Fibroblast of skin of right biceps (primary cell): ENCODE measurements around the gene ACAP2.
"Not testable (repeated sequence)": the region's sequence is repeated elsewhere in the genome, so short reads cannot be mapped to it uniquely, and the experiment has no call there.

ENCODE experiments used
- DNase-seq: peaks from one replicate; pipeline ENCODE4 v3.0.0-alpha.2; 2013

The ACAP2 gene, protein sequence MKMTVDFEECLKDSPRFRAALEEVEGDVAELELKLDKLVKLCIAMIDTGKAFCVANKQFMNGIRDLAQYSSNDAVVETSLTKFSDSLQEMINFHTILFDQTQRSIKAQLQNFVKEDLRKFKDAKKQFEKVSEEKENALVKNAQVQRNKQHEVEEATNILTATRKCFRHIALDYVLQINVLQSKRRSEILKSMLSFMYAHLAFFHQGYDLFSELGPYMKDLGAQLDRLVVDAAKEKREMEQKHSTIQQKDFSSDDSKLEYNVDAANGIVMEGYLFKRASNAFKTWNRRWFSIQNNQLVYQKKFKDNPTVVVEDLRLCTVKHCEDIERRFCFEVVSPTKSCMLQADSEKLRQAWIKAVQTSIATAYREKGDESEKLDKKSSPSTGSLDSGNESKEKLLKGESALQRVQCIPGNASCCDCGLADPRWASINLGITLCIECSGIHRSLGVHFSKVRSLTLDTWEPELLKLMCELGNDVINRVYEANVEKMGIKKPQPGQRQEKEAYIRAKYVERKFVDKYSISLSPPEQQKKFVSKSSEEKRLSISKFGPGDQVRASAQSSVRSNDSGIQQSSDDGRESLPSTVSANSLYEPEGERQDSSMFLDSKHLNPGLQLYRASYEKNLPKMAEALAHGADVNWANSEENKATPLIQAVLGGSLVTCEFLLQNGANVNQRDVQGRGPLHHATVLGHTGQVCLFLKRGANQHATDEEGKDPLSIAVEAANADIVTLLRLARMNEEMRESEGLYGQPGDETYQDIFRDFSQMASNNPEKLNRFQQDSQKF

DNA sequence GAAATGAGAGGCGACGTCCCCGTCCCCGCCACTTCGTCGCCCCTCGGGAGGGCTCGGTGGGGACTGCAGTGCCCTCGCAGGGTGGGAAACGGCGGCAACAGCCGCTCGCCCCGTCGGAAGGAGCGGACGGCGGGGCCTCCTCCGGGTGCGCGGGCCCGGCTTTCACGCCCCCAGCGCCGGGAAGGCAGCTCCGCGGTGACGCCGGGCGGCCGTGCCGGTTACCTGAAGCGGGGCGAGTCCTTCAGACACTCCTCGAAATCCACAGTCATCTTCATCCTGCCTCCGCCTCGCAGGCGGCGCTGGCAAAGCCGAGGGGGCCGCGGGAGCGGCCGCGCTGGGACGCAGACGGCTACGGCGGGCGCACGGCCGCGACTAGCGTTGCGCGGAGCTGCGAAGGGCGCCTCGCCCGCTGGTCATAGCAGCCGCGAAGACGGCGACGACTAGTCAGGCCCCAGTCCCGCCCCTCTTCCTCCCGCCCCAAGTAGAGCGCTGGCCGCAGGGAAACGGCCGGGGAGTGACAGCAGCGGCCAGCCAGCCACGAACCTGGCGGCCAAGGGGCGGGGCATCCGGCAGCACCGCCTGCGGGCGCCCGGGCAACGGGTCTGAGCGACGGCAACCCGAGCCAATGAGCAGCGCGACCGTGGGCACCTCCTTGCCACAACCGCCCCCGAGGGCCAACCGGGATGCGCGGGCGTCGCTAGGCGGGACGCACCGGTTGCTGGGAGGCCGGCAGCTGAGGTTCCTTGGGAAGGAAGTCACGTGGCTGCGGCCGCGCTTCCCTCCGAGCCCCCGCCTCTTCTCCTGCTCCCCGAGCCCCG is at the start of gene ACAP2:
ACAP2 (minus strand) TSS at position 448 of the 818 bp plus-strand sequence; CDS start at position 275, 173 bp downstream.
- DNase-seq: peak; percentile 99

DNA sequence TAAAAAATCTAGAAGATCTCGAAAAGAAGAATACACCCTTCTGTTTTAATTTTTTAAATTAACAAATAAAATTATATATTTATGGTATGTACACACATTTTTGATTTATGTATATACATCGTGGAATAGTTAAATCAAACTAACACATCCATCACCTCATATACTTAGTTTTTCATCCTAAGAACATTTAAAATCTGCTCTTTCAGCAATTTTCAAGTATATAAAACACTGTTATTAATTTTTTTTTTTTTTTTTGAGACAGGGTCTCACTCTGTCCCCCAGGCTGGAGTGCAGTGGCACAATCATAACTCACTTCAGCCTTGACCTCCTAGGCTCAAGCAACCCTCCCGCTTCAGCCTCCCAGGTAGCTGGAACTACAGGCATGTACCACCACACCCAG is 32.8 kb upstream of the ACAP2 start:
- DNase-seq: no peak

DNA sequence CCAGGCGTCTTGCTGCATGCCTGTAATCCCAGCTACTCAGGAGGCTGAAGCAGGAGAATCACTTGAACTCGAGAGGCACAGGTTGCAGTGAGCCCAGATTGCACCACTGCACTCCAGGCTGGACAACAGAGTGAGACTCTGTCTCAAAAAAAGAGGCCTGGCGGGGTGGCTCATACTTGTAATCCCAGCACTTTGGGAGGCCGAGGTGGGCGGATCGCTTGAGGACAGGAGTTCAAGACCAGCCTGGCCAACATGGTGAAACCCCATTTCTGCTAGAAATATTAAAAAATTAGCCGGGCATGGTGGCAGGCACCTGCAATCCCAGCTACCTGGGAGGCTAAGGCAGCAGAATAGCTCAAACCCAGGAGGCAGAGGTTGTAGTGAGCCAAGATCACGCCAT is 32.3 kb upstream of the ACAP2 start:
- not testable (repeated sequence) for DNase-seq

DNA sequence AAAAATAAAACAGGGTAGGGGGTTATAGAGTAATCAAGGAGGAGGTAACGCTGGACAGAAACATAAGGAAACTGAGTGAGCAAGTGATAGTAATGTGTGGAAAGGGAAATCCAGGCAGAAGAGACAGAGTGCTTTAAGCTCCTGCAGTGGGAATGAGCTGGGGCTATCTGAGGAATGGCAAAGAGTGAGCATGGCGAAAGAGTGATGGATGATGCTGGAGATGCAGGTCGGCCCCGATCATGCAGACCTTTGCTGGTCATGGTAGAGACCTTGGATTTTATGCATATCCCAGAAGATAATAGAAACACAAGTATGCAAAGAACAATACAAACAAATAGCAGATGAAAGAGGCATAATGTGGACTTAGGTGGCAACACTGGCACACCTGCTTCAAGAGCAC is 26.0 kb upstream of the ACAP2 start:
- no peak for DNase-seq

DNA sequence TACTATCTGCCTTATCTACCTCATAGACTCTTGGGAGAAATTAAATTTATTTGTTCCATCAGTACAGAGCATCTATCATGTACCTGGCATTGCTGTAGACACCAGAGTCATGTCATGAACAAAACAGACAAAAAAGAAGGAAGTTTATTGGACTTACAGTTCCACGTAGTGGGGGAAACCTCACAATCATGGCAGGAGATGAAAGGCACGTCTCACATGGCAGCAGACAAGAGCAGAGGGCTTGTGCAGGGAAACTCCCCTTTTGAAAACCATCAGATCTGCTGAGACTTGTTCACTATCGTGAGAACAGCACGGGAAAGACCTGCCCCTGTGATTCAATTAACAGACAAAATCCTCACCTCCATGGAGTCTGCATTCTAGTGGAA is 25.6 kb upstream of the ACAP2 start:
- no peak for DNase-seq

DNA sequence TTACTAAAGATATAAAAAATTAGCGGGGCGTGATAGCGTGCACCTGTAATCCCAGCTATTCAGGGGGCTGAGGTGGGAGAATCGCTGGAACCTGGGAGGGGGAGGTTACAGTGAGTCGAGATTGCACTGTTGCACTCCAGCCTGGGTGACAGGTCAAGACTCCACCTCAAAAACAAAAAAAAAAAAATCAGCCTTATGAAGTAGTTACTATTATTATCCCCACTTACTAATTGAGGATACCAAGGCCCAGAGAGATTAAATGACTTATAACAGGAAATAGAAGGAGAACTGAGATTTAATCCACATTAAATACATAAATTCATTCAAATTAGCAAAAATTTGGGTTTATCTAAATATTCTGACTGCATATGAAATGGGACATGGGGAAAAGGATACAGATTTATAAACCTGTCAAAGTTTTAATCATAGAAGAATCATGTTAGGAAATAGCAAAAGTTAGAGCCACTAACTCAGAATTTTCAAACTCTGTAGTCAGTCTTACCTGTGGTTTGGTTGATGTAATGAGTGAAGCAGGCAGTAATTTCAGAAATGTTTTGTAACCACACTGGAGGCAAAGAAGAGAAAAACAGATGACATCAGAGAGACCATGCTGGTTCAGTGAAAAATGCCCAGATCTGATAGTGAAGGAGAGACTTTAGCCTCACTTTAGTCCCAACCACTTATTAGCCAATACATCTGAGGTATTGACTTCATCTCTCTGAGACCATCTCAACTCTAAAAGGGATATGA is 25.0 kb upstream of the ACAP2 start:
- peak; percentile 60 for DNase-seq

DNA sequence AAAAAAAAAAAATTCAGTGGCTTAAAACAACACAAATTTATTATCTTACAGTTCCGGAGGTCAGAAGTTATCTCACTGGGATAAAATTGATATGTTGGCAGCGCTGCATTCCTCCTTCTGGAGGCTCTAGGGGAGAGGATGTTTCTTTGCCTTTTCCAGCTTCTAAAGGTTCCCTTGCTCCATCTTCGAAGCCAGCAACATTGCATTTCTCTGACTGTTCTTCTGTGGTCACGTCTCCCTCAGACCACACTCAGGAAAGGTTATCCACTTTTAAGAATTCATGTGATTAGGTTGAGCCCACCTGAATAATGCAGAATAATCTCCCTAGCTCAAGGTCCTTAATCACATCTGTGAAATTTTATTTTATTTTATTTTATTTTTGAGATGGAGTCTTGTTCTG is 23.4 kb upstream of the ACAP2 start:
- DNase-seq: no peak

DNA sequence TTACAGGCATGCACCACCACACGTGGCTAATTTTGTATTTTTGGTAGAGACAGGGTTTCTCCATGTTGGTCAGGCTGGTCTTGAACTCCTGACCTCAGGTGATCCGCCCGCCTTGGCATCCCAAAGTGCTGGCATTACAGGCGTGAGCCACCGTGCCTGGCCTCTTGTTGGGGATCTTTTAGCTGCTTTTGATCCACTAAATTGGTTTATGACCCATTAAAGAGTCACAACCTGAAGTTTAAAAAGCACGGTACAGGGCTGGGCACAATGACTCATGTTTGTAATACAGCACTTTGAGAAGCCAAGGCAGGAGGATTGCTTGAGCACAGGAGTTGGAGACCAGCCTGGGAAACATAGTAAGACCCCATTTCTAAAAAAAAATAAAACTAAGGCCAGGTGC is 20.1 kb upstream of the ACAP2 start:
- not testable (repeated sequence) for DNase-seq

DNA sequence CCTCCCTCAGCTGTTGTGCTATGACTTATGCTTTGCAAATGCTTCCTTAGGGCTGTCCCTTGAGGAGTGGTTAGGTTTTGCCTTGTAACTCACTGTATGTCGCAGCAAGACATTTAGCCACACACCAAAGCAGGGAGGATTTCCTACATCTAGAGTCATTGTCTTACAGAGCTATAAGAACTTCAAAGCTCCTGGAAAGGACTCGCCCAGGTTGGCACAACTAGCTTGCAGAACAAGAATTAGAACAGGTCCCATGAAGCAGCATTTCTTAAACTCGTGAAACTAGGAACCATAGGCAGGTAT is 19.4 kb upstream of the ACAP2 start:
- DNase-seq: no peak

DNA sequence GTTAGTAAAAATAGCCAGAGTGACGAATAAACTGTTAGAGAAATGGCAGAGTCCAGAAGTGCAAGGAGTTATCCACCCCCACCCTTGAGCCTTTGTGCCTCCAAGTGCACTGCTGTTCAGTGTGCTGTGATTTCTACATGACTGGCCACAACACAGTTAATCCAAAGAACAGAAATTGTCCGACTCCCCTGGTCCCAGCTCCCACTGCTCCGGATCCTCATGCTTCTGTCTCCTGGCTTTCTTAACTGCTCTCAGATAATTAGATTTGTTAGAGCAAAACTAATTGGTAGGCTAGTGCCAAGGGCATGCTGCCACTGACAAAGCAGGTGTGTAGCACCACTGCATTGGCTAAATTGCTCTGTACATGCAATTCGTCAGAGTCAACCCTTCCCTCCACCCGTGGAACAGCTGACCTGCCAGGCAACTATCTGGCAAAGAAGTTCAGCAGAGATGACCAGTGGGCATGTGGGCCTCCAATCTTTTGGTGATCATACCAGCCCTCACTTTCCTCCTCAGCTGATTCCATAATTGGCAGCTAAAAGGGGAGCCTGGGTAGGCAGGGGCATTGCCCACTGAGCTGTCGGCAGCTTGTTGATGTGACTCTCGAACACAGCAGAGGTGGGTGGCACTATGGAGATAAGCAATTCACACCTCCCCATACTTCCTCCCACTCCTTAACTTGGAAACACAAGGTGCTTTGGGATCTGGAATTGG is 18.9 kb upstream of the ACAP2 start:
- DNase-seq: no peak

DNA sequence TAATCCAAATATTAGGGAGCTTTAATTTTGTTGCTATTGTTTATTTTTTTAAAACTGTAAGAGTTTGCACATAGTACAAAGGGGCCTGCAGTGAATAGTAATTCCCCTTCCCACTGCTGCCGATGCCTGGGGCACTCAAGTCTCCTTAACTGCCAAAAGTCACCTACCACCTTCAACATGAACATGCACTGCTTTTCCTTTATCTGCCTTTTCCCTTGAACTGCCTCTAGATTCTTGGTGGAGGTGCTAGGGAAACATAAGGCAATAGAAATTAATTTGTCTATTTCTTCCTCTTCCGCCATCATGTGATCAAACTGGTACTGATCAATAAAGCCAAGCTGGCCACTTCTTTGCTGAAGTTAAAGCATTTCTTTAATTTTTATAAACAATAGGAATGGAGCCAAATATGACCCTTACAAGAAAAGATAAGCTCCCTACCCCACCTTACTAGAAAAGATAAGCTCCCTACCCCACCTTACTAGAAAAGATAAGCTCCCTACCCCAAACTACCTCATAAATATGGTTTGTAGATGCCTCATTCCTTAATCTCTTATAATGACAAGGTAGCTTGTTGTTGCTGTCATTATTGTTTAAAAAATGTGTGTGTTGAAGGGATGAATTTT is 17.4 kb upstream of the ACAP2 start:
- DNase-seq: no peak

DNA sequence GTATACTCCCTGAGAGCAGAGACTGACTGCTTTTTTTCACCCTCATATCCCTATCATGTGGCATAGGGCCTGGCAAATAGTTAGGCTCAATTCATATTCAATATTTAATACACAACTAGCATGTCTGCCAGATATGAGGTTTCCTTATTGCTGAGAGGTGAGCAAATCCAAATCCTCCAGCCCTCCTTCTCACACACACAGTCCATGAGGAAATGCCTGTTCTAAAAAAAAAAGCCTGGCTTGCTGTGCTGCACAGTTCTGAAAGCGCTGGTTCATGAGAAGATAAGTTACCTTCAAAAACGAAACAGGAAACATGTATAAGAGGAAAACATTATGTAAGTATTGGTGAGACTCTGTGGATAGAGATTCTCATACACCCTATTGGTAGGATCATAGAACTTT is 15.5 kb upstream of the ACAP2 start:
- no peak for DNase-seq

DNA sequence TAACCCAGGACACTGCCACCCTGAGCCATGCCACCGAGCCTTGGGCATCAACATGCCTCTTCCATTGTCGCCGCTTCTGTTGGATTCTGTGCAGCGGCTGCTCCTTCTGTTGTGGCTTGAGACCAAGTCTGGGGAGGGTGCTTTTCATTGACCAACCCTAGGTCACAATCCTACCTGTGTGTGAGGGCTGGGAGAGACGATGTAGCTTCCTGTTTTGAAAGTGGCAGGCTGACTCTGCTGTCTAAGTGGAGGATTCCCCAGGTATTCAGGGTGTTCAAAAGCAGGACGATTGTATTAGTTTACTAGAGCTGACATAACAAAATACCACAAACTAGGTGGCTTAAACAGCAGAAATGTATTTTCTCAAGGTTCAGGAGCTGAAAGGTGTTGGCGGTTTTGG is 13.0 kb upstream of the ACAP2 start:
- no peak for DNase-seq

DNA sequence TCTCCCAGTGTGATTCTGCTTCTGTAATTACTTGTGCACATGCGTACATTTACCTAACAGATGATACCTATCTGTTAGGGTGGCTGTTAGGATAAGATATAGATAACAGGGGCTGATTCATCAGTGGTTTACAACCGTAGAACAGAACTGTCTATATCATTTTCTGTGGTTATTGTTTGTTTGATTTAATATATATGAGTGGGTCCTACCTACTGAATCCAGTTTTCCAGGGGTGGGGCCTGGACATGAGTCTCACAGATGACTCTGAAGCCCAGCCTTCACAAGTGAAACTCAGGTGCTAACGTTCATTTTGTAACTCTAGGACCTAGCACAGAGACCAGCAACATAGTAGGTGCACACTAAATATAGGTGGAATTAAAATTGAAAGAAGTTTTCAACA is 10.4 kb upstream of the ACAP2 start:
- no peak for DNase-seq

DNA sequence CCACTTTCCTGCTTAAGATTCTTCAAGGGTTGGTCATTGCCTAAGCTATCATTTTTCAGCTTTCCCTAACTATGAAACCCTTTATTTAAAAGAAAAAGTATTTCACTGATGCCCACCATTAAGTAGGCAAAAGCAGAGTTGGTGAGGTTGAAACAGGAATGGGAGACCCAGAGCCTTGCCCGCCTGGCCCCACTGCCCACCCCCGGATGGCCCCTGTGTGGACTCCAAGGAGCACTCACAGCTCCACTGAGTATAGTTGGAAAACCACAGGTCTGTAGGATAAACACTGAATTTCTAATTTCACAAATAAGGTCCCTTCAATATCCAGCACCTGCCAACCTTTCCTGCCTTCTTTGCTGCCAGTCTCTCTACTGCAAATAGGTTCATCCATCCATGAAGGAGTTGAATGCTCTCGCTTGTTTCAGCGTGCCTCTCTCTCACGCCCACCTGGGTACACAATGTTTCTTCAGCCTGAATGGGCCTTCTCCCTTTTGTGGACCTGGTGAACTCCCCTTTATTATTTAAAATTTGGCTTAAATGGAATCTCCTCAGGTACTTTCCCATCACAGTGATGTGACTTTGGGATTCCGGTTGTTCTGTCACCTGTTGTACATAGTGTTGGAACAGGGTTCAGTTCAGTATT is 8.7 kb upstream of the ACAP2 start:
- no peak for DNase-seq

DNA sequence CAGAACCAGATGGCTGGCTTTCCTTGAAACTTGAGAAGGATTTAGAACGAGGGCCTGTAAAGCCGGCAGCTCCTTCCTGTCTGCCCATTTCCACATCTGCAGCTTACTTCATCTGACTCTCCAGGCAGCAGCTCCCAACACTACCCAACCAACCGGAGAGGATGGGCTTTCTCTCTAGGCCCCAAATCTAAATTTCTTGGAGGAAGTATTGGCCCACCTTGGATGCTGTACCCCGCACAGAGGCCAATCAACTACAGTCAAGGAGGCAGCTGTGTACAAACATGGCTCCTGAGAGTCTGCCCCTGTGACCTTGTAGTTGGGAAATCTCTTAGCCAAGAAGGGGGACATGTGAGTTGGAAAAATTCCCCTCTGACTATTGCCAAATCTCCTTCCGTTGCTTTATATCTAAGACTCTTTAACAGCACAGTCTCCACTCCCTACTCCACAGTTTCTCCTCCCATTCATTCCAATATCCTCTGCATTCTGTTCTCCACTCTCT is 8.0 kb upstream of the ACAP2 start:
- DNase-seq: peak; percentile 38

DNA sequence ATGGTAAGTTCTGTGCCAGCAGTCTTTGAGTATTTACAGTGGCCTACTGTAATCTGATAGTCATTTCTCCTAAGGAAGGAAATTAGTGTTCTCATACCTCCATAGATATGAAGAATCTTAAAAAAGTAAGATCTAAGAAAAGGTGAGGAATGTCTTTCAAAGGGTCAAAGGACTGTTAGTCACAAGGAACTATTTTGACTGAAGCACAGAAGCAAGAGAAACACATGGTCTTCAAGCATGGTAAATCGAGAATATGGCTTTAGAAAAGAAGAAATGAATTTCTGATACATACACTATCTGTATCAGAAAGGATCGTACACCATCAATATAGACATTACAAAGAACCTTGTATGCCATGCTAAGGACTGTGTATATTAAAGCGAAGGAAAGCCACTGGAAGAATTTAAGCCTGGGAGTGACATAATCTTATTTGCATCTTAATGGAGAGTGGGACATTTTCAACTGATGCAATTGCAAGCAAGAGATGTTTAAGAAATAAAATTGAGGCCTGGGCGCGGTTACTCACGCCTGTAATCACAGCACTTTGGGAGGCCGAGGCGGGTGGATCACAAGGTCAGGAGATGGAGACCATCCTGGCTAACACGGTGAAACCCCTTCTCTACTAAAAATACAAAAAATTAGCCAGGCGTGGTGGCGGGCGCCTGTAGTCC is 5.5 kb upstream of the ACAP2 start:
- no peak for DNase-seq

DNA sequence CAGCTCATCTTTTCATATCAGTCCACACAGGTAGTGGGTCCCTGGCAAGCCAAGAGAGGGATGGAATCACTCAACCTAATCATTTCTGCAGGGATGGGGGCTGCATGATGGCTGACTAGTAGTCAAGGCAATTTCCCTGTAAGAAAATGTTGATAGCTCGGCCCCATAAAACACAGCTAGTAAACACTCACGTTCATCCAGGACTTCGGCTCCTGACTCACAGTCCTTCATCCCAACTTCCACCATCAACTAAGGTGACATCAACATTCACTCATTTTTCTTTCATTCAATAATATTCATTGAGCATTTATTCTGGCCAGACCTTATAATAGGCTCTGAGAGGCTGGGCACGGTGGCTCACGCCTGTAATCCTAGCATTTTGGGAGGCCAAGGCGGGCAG is 4.4 kb upstream of the ACAP2 start:
- DNase-seq: no peak

DNA sequence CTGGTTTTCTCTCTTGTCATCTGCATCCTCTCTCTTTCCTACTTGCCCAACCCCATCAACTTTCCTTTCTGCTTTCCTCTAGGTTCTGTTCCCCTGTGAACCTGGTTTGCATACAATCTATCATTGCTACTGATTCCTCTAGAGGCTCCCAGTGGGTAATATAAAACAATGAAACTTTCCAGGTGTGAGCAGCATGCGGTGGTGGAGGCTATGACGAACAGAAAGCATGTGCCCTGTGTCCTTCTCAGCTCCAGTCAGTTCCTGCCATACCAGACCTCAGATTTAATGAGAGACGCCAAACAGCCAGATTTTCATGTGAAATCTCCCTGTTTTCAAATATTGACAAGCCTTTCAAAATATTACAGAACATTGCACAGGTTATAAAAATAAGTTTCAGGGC is 3.5 kb upstream of the ACAP2 start:
- DNase-seq: no peak

DNA sequence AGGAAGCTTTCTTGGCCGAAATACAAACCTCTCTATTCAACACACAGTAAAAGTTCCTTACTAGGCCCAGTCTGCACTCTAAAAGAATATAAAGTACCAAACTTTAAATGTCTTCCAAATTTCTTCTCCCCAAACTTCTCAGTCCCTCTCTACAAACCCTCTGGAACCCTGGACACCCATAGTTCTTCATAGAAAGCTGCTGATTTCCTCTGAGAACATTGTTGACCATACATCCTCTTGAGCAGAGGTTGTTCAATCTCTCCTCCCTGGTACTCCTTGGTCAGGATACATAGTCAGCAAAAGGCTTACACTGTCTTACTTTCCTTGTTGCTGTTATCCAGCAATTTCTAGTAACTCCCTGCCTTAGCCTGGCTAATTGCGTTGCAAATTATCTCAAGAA is 3.1 kb upstream of the ACAP2 start:
- no peak for DNase-seq
